Right renal cortex interstitium (tissue), 3 donors: ENCODE data around the gene KRTAP19-2. TPM values are rescaled to one million over a fixed set of nuclear protein-coding genes. Genes with fewer than 3 reads are reported as not detected.

Experiments used
- polyA plus RNA-seq, 3 donors: library from polyadenylated mRNA; unstranded; fragments of 120-200 nt; gene quantifications; one replicate each; pipeline ENCODE4 v1.2.1, GENCODE V29; 2013; ENCODE audit not compliant: insufficient read length in 3 of 3

The KRTAP19-2 gene
- polyA plus RNA-seq, 3 donors = not detected

Other genes with a start within 250 kb of the KRTAP19-2 start
- gene KRTAP24-1, start 204.5 kb downstream of the KRTAP19-2 start, polyA plus RNA-seq = not detected
- gene KRTAP25-1, start 197.9 kb downstream of the KRTAP19-2 start, polyA plus RNA-seq = not detected
- gene KRTAP26-1, start 167.1 kb downstream of the KRTAP19-2 start, polyA plus RNA-seq = not detected
- gene KRTAP27-1, start 149.7 kb downstream of the KRTAP19-2 start, polyA plus RNA-seq = not detected
- gene KRTAP23-1, start 138.8 kb downstream of the KRTAP19-2 start, polyA plus RNA-seq = not detected
- not detected for gene KRTAP13-2, start 115.2 kb downstream of the KRTAP19-2 start, polyA plus RNA-seq
- gene KRTAP13-1, start 91.4 kb downstream of the KRTAP19-2 start, polyA plus RNA-seq = not detected
- gene KRTAP13-3, start 61.5 kb downstream of the KRTAP19-2 start, polyA plus RNA-seq = not detected
- not detected for gene KRTAP13-4, start 57.2 kb downstream of the KRTAP19-2 start, polyA plus RNA-seq
- gene KRTAP15-1, start 47.2 kb downstream of the KRTAP19-2 start, polyA plus RNA-seq = not detected
- not detected for gene KRTAP19-1, start 7.1 kb downstream of the KRTAP19-2 start, polyA plus RNA-seq
- not detected for gene KRTAP19-3, start 4.6 kb upstream of the KRTAP19-2 start, polyA plus RNA-seq
- gene KRTAP19-4, start 9.7 kb upstream of the KRTAP19-2 start, polyA plus RNA-seq = not detected
- not detected for gene KRTAP19-5, start 14.7 kb upstream of the KRTAP19-2 start, polyA plus RNA-seq
- not detected for gene KRTAP19-6, start 54.4 kb upstream of the KRTAP19-2 start, polyA plus RNA-seq
- gene KRTAP19-7, start 73.9 kb upstream of the KRTAP19-2 start, polyA plus RNA-seq = not detected
- gene KRTAP22-2, start 103.0 kb upstream of the KRTAP19-2 start, polyA plus RNA-seq = not detected
- gene KRTAP6-3, start 105.0 kb upstream of the KRTAP19-2 start, polyA plus RNA-seq = not detected
- not detected for gene KRTAP6-2, start 111.5 kb upstream of the KRTAP19-2 start, polyA plus RNA-seq
- gene KRTAP22-1, start 113.7 kb upstream of the KRTAP19-2 start, polyA plus RNA-seq = not detected
- gene KRTAP6-1, start 126.5 kb upstream of the KRTAP19-2 start, polyA plus RNA-seq = not detected
- not detected for gene KRTAP20-1, start 129.0 kb upstream of the KRTAP19-2 start, polyA plus RNA-seq
- not detected for gene KRTAP20-4, start 133.2 kb upstream of the KRTAP19-2 start, polyA plus RNA-seq
- not detected for gene KRTAP20-2, start 147.8 kb upstream of the KRTAP19-2 start, polyA plus RNA-seq
- not detected for gene KRTAP20-3, start 155.4 kb upstream of the KRTAP19-2 start, polyA plus RNA-seq
- gene KRTAP21-3, start 231.3 kb upstream of the KRTAP19-2 start, polyA plus RNA-seq = not detected